H9 (cell line): ENCODE results near the gene MYD88. TPM values are rescaled to one million over a fixed set of nuclear protein-coding genes. Genes with fewer than 3 reads are reported as not detected.

ENCODE experiments used
- DNase-seq: peaks from one replicate; pipeline ENCODE4 v3.0.0-alpha.2; 2017
- H2AFZ ChIP-seq: one replicate; pipeline ENCODE4 v1.6.1; 2013; ENCODE audit warnings: mild to moderate bottlenecking, low read length, control low read depth, moderate library complexity
- H2AK5ac ChIP-seq: 2 replicates; pipeline ENCODE4 v1.6.1; 2013; ENCODE audit warnings: low read length, control low read depth, mixed read lengths; ENCODE audit not compliant: insufficient read length
- H2BK120ac ChIP-seq: one replicate; pipeline ENCODE4 v1.6.1; 2013; ENCODE audit warnings: low read depth, mild to moderate bottlenecking, low read length, control low read depth, inconsistent platforms; ENCODE audit not compliant: poor library complexity, severe bottlenecking
- H2BK12ac ChIP-seq: 2 replicates; pipeline ENCODE4 v1.6.1; 2013; ENCODE audit warnings: low read length, control low read depth, mixed read lengths, low read depth; ENCODE audit not compliant: insufficient read length
- H2BK15ac ChIP-seq: 2 replicates; pipeline ENCODE4 v1.6.1; 2013; ENCODE audit warnings: low read depth, low read length, control low read depth
- H2BK20ac ChIP-seq: one replicate; pipeline ENCODE4 v1.6.1; 2013; ENCODE audit warnings: low read depth, mild to moderate bottlenecking, low read length, control low read depth, inconsistent platforms; ENCODE audit not compliant: poor library complexity, severe bottlenecking
- H2BK5ac ChIP-seq: 2 replicates; pipeline ENCODE4 v1.6.1; 2013; ENCODE audit warnings: low read length, control low read depth, mixed read lengths; ENCODE audit not compliant: insufficient read length
- H3K14ac ChIP-seq: 2 replicates; pipeline ENCODE4 v1.6.1; 2013; ENCODE audit warnings: low read length, control low read depth; ENCODE audit not compliant: insufficient read depth
- H3K18ac ChIP-seq: 2 replicates; pipeline ENCODE4 v1.6.1; 2013; ENCODE audit warnings: low read depth, mild to moderate bottlenecking, mixed read lengths, low read length, control low read depth; ENCODE audit not compliant: insufficient read length
- H3K23ac ChIP-seq: 2 replicates; pipeline ENCODE4 v1.6.1; 2013; ENCODE audit warnings: low read length, control low read depth, mixed read lengths, low read depth; ENCODE audit not compliant: insufficient read length
- H3K23me2 ChIP-seq: 2 replicates; pipeline ENCODE4 v1.6.1; 2013; ENCODE audit warnings: low read depth, mild to moderate bottlenecking, mixed read lengths, low read length, control low read depth; ENCODE audit not compliant: insufficient read length, poor library complexity, severe bottlenecking
- H3K27ac ChIP-seq: 2 replicates; pipeline ENCODE4 v1.5.1; 2013; ENCODE audit warnings: low read length, control low read depth, mixed read lengths, low read depth; ENCODE audit not compliant: insufficient read length
- H3K27me3 ChIP-seq: 2 replicates; pipeline ENCODE4 v1.6.1; 2013; ENCODE audit warnings: low read length, control low read depth, inconsistent platforms; ENCODE audit not compliant: insufficient read depth
- H3K4ac ChIP-seq: 2 replicates; pipeline ENCODE4 v1.6.1; 2013; ENCODE audit warnings: low read depth, mild to moderate bottlenecking, control low read depth, inconsistent platforms, low read length, moderate library complexity
- H3K4me1 ChIP-seq: 2 replicates; pipeline ENCODE4 v1.6.1; 2013; ENCODE audit warnings: low read length, control low read depth, inconsistent platforms; ENCODE audit not compliant: insufficient read depth
- H3K4me2 ChIP-seq: 2 replicates; pipeline ENCODE4 v1.6.1; 2013; ENCODE audit warnings: low read length, control low read depth, mixed read lengths; ENCODE audit not compliant: insufficient read length, insufficient read depth
- H3K56ac ChIP-seq: 2 replicates; pipeline ENCODE4 v1.6.1; 2013; ENCODE audit warnings: low read depth, mild to moderate bottlenecking, mixed read lengths, low read length, control low read depth; ENCODE audit not compliant: insufficient read length
- H3K79me1 ChIP-seq: 2 replicates; pipeline ENCODE4 v1.6.1; 2013; ENCODE audit warnings: low read depth, mild to moderate bottlenecking, moderate library complexity, low read length, control low read depth, inconsistent platforms; ENCODE audit not compliant: insufficient read depth, poor library complexity, severe bottlenecking
- H3K79me2 ChIP-seq: 2 replicates; pipeline ENCODE4 v1.6.1; 2013; ENCODE audit warnings: low read length, control low read depth, inconsistent platforms; ENCODE audit not compliant: insufficient read depth
- H3K9ac ChIP-seq: 2 replicates; pipeline ENCODE4 v1.6.1; 2013; ENCODE audit warnings: low read length, control low read depth, mixed read lengths; ENCODE audit not compliant: insufficient read length; ENCODE audit errors: extremely low read depth
- H3K9me3 ChIP-seq: one replicate; pipeline ENCODE4 v1.6.1; 2013; ENCODE audit warnings: low read depth, low read length, inconsistent platforms; ENCODE audit not compliant: control insufficient read depth
- H3T11ph ChIP-seq: one replicate; pipeline ENCODE4 v1.6.1; 2013; ENCODE audit warnings: mild to moderate bottlenecking, low read length, control low read depth, inconsistent platforms
- H4K20me1 ChIP-seq: one replicate; pipeline ENCODE4 v1.6.1; 2013; ENCODE audit not compliant: control insufficient read depth, insufficient read length, insufficient read depth
- H4K5ac ChIP-seq: 2 replicates; pipeline ENCODE4 v1.6.1; 2013; ENCODE audit warnings: low read depth, mild to moderate bottlenecking, mixed read lengths, low read length, control low read depth; ENCODE audit not compliant: insufficient read length
- H4K8ac ChIP-seq: replicated peaks from 2 replicates; pipeline ENCODE4 v1.6.1; 2013; ENCODE audit warnings: low read length, control low read depth, mixed read lengths, low read depth; ENCODE audit not compliant: insufficient read length
- H4K91ac ChIP-seq: 2 replicates; pipeline ENCODE4 v1.6.1; 2013; ENCODE audit warnings: low read depth, mild to moderate bottlenecking, moderate library complexity, mixed read lengths, low read length, control low read depth; ENCODE audit not compliant: insufficient read length
- H3K27ac Mint-ChIP-seq, 3 experiments: 2 replicates in 2 of 3; 3 replicates in 1 of 3; pipeline ENCODE4 v1.8.0; 2020 to 2021; ENCODE audit warnings: mixed read lengths in 3 of 3, mild to moderate bottlenecking in 1 of 3, moderate library complexity in 1 of 3
- H3K27me3 Mint-ChIP-seq: 2 replicates; pipeline ENCODE4 v1.8.0; 2021; ENCODE audit warnings: low read depth, mild to moderate bottlenecking, moderate library complexity, mixed read lengths
- H3K36me3 Mint-ChIP-seq, 3 experiments: 2 replicates in 2 of 3; 3 replicates in 1 of 3; pipeline ENCODE4 v1.8.0; 2020 to 2021; ENCODE audit warnings: low read depth in 3 of 3, mixed read lengths in 3 of 3; ENCODE audit not compliant: insufficient read depth in 1 of 3
- H3K4me1 Mint-ChIP-seq, 2 experiments: 2 replicates each; pipeline ENCODE4 v1.8.0; 2020; ENCODE audit warnings: mixed read lengths in 2 of 2
- H3K4me3 Mint-ChIP-seq, 2 experiments: 2 replicates in 1 of 2; 3 replicates in 1 of 2; pipeline ENCODE4 v1.8.0; 2020 to 2021; ENCODE audit warnings: mild to moderate bottlenecking in 2 of 2, mixed read lengths in 2 of 2, moderate library complexity in 1 of 2
- H3K9me3 Mint-ChIP-seq, 2 experiments: 2 replicates in 1 of 2; 3 replicates in 1 of 2; pipeline ENCODE4 v1.8.0; 2020; ENCODE audit warnings: mild to moderate bottlenecking in 2 of 2, mixed read lengths in 2 of 2, moderate library complexity in 1 of 2
- CTCF ChIP-seq: fragments of 200-600 bp; sonication (generic); conservative IDR thresholded peaks from 3 replicates; pipeline ENCODE4 v1.8.0; 2021; ENCODE audit warnings: antibody characterized with exemption, mild to moderate bottlenecking
- WGBS: extraction: QIAGEN DNeasy Blood & Tissue Kit; methylation state at CpG from one replicate; pipeline ENCODE4 v1.1.7; 2013; ENCODE audit warnings: missing lambda C conversion rate, low lambda C conversion rate, mixed read lengths; ENCODE audit not compliant: insufficient read length; ENCODE audit errors: extremely low coverage; 5-methylcytosine and 5-hydroxymethylcytosine counted together
- total RNA-seq: library from RNA; stranded (reverse); gene quantifications from 2 replicates; pipeline ENCODE4 v1.2.1, GENCODE V29; 2021

The MYD88 gene
- total RNA-seq, 1 experiment from 2014 or later = 33.4 TPM

DNA sequence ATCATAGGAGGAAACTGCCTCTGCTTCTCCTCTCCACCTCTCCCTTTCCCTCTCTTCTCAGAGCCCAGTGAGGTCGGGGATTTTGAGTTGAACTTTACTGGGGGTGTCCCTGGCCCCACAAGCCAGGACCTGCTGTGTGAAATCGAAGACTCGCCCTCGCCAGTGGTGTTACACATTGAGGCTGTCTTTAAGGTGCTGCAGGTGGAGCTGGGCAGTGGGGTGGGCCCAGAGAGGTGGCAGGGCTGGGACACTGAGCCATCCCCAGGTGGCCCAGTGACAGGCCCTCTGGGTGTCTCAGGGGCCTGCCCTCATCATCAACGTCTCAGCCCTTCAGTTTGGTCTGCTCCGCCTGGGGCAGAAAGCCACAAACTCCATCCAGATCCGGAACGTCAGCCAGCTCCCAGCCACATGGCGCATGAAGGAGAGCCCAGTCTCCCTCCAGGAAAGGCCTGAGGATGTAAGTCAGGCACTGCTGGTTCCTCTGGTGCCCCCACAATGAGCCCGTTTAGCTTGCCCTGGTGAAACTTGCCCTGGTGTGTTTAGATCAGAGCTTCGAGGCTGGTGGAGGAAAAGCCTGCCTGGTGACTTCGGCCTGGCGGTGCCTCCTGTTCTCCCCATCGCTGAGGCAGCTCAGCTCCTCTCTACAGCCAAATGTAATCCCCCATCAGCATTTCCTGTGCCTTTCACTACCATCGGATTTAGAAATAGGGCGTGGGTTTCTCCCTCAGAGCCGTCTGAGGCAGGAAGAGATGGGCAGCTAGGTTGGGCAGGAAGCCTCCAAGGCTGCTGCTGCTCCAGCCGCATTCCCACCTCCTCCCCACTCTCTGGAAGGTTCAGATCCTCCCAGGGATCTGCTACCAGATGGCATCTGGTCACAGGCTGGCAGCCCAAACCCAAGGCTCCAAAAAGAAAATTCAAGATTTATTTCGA, 40.8 kb upstream of the MYD88 start:
- Histone ChIP-seq H2BK5ac (no peak overlapping the region), H3K9me3 (no peaks in the 10 kb centered on the region), H2BK15ac (no peak overlapping the region), H4K8ac (no peak overlapping the region), H2BK12ac (no peak overlapping the region), H3K79me2 (no peaks in the 10 kb centered on the region), H4K20me1 (no peaks in the 10 kb centered on the region), H3K9ac (no peak overlapping the region), H3K56ac (no peak overlapping the region), H3K4me2 (no peak overlapping the region), H3K23ac (no peak overlapping the region), H3K27me3 (no peaks in the 10 kb centered on the region; the same call in 1 of the 2 replicates), H2AFZ (no peak overlapping the region), H3K14ac (no peak overlapping the region; the same call in 1 of the 2 replicates), H3K4me1 (peaks cover 3% of the 10 kb centered on the region; the same call in 1 of the 2 replicates), H3K79me1 (no peaks in the 10 kb centered on the region), H3K18ac (no peak overlapping the region), H4K91ac (no peak overlapping the region), H2AK5ac (no peak overlapping the region), H3K23me2 (no peaks in the 10 kb centered on the region), H2BK120ac (no peak overlapping the region), H4K5ac (no peak overlapping the region), H3K4ac (no peak overlapping the region), H3K27ac (no peak overlapping the region), H2BK20ac (no peak overlapping the region), H3T11ph (no peak overlapping the region)
- Mint-ChIP-seq H3K9me3 (no peaks in the 10 kb centered on the region; a peak in 1 of 5 replicates), H3K27ac (peak overlapping the region in 1 of 3 experiments; percentile 18; a peak in 3 of 7 replicates), H3K4me1 (peaks cover 30 to 33% of the 10 kb centered on the region in 2 experiments), H3K27me3 (peaks cover 17% of the 10 kb centered on the region), H3K4me3 (no peak overlapping the region), H3K36me3 (no peaks in the 10 kb centered on the region)
- no peak for TF ChIP-seq CTCF
- peak; percentile 33 for DNase-seq
- WGBS = no CpG with 5 or more reads among the region's 19 CpGs
